AG10803 (cell line): ENCODE measurements around the gene LSR.

Experiments used
- DNase-seq: peaks from one replicate; pipeline ENCODE4 v3.0.0; 2010; ENCODE audit warnings: low read depth
- H3K4me3 ChIP-seq: 2 replicates; pipeline ENCODE4 v1.5.1; 2011; ENCODE audit warnings: mild to moderate bottlenecking, low read length, control low read depth
- CTCF ChIP-seq: conservative IDR thresholded peaks from 2 replicates; pipeline ENCODE4 v1.5.1; 2011; ENCODE audit warnings: mild to moderate bottlenecking, low read length, control low read depth, inconsistent platforms

LSR gene

GRCh38 chr19:35303357-35303915, 54.6 kb downstream of the LSR start:
- no peak for DNase-seq
- H3K4me3 ChIP-seq, result no peak overlapping the region
- TF ChIP-seq CTCF, result no peak

GRCh38 chr19:35304036-35304435, 55.2 kb downstream of the LSR start:
- no peak for TF ChIP-seq CTCF
- H3K4me3 ChIP-seq, result no peak overlapping the region
- no peak for DNase-seq

GRCh38 chr19:35305181-35305580, 56.4 kb downstream of the LSR start:
- no peak overlapping the region for H3K4me3 ChIP-seq
- TF ChIP-seq CTCF, result no peak
- DNase-seq, result no peak

- no peak for TF ChIP-seq CTCF
- DNase-seq, result no peak
- no peak overlapping the region for H3K4me3 ChIP-seq
Measured at GRCh38 chr19:35306473-35307246, 57.9 kb downstream of the LSR start.

- DNase-seq, result no peak
- H3K4me3 ChIP-seq, result no peak overlapping the region
- no peak for TF ChIP-seq CTCF
Measured at GRCh38 chr19:35307931-35308330, 59.1 kb downstream of the LSR start.

GRCh38 chr19:35308910-35309309, 60.1 kb downstream of the LSR start:
- DNase-seq, result no peak
- H3K4me3 ChIP-seq, result no peak overlapping the region
- no peak for TF ChIP-seq CTCF

GRCh38 chr19:35309481-35310279, 60.9 kb downstream of the LSR start:
- no peak for TF ChIP-seq CTCF
- H3K4me3 ChIP-seq, result no peak overlapping the region
- DNase-seq, result no peak
